Astrocyte of the cerebellum (primary cell): ENCODE results near the gene SCN9A.

Experiments used
- DNase-seq: peaks from one replicate; pipeline ENCODE4 v3.0.0-alpha.2; 2011; ENCODE audit warnings: low read depth
- H3K4me3 ChIP-seq: 2 replicates; pipeline ENCODE4 v1.5.1; 2011; ENCODE audit warnings: mild to moderate bottlenecking, low read depth, low read length, moderate library complexity
- in situ Hi-C: cut with HindIII; loops from 2 replicates; pipeline ENCODE4 v1.10.0; 2017; ENCODE audit warnings: low sequenced_read_pairs
- TF ChIP-seq, protein P1 (sequence below): IDR thresholded peaks from 2 replicates; pipeline ENCODE4 v1.5.1; 2012; ENCODE audit warnings: low read length, low read depth, moderate library complexity, mild to moderate bottlenecking; ENCODE audit errors: missing control alignments

The SCN9A gene

DNA sequence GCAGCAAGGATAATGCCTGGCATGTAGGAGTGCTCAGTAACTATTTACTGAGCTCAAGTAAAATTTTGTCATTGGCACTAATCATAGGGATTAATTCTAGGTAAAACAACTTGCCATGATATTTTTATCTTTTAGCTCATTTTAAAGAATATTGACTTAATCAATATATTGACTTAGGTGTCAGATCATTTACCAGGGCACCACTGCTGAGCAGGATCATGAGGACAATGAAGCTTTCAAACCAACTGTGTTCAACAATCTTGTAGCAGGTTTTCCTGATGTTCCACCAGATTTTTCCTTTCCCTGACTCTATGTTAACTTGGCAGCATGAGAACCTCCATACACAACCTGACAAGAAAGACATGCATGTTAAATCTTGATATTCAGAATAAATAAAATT lies 133.4 kb downstream of the SCN9A start:
- DNase-seq: no peak
- TF ChIP-seq, protein P1, sequence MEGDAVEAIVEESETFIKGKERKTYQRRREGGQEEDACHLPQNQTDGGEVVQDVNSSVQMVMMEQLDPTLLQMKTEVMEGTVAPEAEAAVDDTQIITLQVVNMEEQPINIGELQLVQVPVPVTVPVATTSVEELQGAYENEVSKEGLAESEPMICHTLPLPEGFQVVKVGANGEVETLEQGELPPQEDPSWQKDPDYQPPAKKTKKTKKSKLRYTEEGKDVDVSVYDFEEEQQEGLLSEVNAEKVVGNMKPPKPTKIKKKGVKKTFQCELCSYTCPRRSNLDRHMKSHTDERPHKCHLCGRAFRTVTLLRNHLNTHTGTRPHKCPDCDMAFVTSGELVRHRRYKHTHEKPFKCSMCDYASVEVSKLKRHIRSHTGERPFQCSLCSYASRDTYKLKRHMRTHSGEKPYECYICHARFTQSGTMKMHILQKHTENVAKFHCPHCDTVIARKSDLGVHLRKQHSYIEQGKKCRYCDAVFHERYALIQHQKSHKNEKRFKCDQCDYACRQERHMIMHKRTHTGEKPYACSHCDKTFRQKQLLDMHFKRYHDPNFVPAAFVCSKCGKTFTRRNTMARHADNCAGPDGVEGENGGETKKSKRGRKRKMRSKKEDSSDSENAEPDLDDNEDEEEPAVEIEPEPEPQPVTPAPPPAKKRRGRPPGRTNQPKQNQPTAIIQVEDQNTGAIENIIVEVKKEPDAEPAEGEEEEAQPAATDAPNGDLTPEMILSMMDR: no peak
- in situ Hi-C loops: no loop called here
- H3K4me3 ChIP-seq: no peak overlapping the region

DNA sequence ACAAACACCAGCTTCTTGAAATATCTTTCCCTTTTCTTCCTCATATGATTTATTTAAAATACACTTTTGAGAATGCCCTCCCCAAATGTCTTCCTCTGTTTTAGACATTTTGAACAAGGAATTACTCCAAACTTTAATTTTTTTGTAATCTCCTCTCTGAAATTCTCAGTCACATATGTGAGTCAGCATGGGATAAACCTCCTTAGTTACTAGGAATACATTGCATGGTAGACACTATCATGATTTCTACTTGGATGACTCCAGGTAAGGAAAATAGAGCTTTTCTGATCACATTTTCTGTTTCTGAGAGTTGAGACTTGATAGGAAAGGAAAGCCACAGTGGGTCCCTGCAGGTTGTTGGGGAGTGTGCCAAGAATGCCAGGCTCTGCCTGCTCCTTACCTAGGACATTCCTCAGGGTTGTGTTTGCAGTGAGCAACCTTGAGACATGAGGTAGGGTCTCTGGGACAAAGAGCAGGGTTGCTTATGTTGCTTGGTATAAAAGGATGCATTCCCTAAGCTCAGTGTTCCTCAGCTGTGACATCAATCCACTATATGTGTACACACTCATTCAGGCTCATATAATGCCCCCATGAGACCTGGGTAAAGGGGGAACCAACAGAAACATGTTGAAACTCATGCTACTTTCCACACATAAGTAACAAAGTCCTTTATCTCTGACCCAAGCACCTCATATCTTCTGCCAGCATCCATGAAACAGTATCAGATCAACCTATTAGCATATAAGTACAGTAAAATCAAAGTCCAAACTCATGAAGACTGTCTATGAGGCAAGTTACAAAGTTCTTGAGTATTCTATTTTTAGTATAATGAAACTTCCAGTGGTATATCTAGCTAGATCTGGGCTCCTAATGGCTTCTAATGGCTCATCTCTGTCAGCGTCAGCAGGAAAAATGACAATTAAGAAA lies 135.1 kb downstream of the SCN9A start:
- in situ Hi-C loops: no loop called here
- no peak for DNase-seq
- TF ChIP-seq, protein P1: no peak
- no peak overlapping the region for H3K4me3 ChIP-seq

DNA sequence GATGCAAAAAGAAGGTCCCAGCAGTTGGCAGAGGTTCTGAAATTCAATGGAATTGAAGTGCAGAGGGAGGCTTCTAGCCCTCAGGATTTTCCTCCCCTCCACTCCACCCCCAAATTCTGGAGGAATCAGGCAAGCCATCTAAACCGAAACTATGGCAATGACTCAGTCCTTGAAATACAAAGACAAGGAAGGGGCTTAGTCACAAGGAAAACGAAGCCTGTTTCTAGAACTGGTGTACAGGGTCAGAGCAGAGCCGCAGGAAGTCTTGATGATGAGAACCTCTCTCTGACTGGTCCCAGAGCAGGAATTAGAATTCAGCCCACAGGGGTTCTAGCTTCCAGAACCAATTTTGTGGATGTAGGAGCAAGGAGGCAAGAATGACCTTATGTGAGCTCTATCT lies 136.2 kb downstream of the SCN9A start:
- DNase-seq: peak; percentile 70
- no peak overlapping the region for H3K4me3 ChIP-seq

DNA sequence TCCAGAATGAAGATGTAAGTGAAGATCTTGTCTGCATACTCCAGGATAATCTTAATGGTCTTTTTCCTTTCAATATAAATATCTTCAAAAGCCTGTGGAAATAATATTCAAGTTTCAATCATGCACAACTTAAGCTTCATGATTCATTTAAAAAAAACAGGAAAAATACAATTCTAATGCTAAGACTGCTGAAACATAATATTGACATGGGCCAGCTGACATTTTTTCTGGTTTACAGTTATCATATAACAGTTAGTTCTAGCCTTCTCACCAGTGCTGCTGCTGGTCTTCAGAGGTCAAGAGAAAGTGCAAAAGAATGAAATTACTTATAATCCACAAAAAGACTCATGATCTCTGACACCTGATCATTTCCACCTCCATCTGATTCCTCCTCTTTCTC lies 137.6 kb downstream of the SCN9A start:
- in situ Hi-C loops: no loop called here
- TF ChIP-seq, protein P1: no peak
- no peak for DNase-seq
- H3K4me3 ChIP-seq: no peak overlapping the region

More for the DNA sequence above, 136.2 kb downstream of the SCN9A start:
- TF ChIP-seq, protein P1: no peak
- in situ Hi-C loops: no loop called here

DNA sequence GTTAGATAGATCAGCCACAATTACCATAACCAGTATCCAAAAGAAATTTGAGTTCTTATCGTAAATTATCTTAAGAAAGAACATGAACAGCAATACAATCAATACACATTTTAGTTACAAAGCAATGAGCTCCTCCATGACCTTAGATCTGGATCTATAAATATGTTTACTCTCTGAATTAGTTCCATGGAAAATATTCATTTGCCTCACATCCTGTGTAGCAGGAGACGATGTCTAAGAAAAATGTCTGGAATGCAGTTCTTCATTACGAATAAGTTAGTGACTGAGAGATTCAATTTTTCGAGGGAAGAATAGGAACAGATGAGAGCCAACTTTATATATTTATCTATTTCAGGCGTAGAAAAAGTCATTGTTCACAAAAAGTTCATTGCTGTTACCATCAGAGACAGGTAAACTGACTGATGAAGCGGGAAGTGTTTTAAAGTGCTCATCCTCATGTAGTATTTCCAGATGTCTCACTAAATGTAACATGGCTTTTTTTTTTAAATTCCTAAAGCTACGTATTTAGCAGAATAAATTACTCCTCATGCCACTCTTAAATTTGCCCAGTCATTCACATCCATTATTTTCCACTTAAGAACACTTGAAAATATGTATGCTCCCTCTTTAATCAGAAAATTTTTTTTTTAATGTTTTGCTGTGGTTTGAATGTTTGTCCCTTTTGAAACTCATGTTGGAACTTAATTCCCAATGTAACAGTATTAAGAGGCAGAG lies 141.5 kb downstream of the SCN9A start:
- TF ChIP-seq, protein P1: no peak
- H3K4me3 ChIP-seq: no peak overlapping the region
- DNase-seq: peak; percentile 49
- in situ Hi-C loops: no loop called here

DNA sequence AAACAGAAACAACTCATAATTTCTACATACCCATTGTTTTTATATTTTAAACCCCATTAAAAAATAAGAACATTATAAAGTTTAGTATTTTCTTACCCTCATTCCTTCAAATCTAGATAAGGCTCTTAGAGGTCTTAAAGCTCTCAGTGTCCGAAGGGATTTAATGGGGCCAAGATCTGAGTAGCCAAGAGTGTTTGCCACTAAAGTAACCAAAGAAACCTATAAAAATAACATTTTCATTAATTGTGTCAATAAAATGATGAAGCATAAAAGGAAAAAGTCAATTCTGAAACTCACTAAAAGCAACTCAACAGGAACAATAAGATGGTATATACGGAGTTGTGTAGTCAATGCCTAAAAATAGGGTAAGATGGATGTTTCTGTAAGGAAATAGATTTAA lies 142.5 kb downstream of the SCN9A start:
- DNase-seq: no peak
- in situ Hi-C loops: no loop called here
- no peak overlapping the region for H3K4me3 ChIP-seq
- TF ChIP-seq, protein P1: no peak
